GM12878 (cell line): Measurements from ENCODE around the gene HSD17B14. TPM values are rescaled to one million over a fixed set of nuclear protein-coding genes. Genes with fewer than 3 reads are reported as not detected.

Source experiments
- ATF7 ChIP-seq: fragments of 450-650 bp; IDR thresholded peaks from 2 replicates; pipeline ENCODE4 v1.6.1; 2016; ENCODE audit warnings: low read depth, mild to moderate bottlenecking
- BACH1 ChIP-seq: fragments of 450-650 bp; IDR thresholded peaks from 2 replicates; pipeline ENCODE4 v1.6.1; 2017; ENCODE audit warnings: mild to moderate bottlenecking, borderline replicate concordance
- BMI1 ChIP-seq: fragments of 450-650 bp; IDR thresholded peaks from 2 replicates; pipeline ENCODE4 v1.6.1; 2016; ENCODE audit warnings: mild to moderate bottlenecking, moderate library complexity, borderline replicate concordance
- BRCA1 ChIP-seq: IDR thresholded peaks from 2 replicates; pipeline ENCODE4 v1.6.1; 2011; ENCODE audit warnings: low read depth, low read length, improper control_type of control experiment
- CHD1 ChIP-seq: IDR thresholded peaks from 2 replicates; pipeline ENCODE4 v1.6.1; 2012; ENCODE audit warnings: low read depth, low read length, improper control_type of control experiment
- CHD2 ChIP-seq: IDR thresholded peaks from 2 replicates; pipeline ENCODE4 v1.6.1; 2011; ENCODE audit warnings: low read depth, low read length, improper control_type of control experiment, borderline replicate concordance
- CREM ChIP-seq: IDR thresholded peaks from 2 replicates; pipeline ENCODE4 v1.6.1; 2014; ENCODE audit warnings: antibody characterized with exemption, low read depth
- EP300 ChIP-seq, 2 experiments: fragments of 150-350 bp in 1 of 2; IDR thresholded peaks; 2 replicates each; pipeline ENCODE4 v1.6.1; 2011 to 2012; ENCODE audit warnings: low read depth in 2 of 2, low read length in 2 of 2, borderline replicate concordance in 1 of 2, improper control_type of control experiment in 1 of 2, inconsistent platforms in 1 of 2; ENCODE audit not compliant: control insufficient read depth in 1 of 2
- IKZF2 ChIP-seq, 2 experiments: fragments of 450-650 bp; IDR thresholded peaks; 2 replicates each; pipeline ENCODE4 v1.6.1; 2017; ENCODE audit warnings: mild to moderate bottlenecking in 2 of 2, moderate library complexity in 2 of 2
- JUNB ChIP-seq: IDR thresholded peaks from 2 replicates; pipeline ENCODE4 v1.6.1; 2016; ENCODE audit warnings: antibody characterized with exemption, mild to moderate bottlenecking
- JUND ChIP-seq: IDR thresholded peaks from 2 replicates; pipeline ENCODE4 v1.6.1; 2012; ENCODE audit warnings: low read depth, mild to moderate bottlenecking, low read length, improper control_type of control experiment, moderate library complexity
- KLF5 ChIP-seq: fragments of 450-650 bp; IDR thresholded peaks from 2 replicates; pipeline ENCODE4 v1.6.1; 2014; ENCODE audit warnings: mild to moderate bottlenecking; ENCODE audit not compliant: partially characterized antibody
- MEF2A ChIP-seq: IDR thresholded peaks from 2 replicates; pipeline ENCODE4 v1.6.1; 2011; ENCODE audit warnings: low read depth, mild to moderate bottlenecking, low read length, moderate library complexity; ENCODE audit not compliant: insufficient read depth
- MEF2B ChIP-seq: fragments of 450-650 bp; IDR thresholded peaks from 2 replicates; pipeline ENCODE4 v1.6.1; 2018; ENCODE audit warnings: mild to moderate bottlenecking, moderate library complexity; ENCODE audit not compliant: partially characterized antibody, poor library complexity, severe bottlenecking
- MLLT1 ChIP-seq: fragments of 450-650 bp; IDR thresholded peaks from 2 replicates; pipeline ENCODE4 v1.6.1; 2016; ENCODE audit warnings: mild to moderate bottlenecking
- MXI1 ChIP-seq: fragments of 150-350 bp; IDR thresholded peaks from 2 replicates; pipeline ENCODE4 v1.6.1; 2011; ENCODE audit warnings: low read depth, mild to moderate bottlenecking, inconsistent platforms, low read length, improper control_type of control experiment
- PAX5 ChIP-seq: IDR thresholded peaks from 2 replicates; pipeline ENCODE4 v1.6.1; 2011; ENCODE audit warnings: low read depth, low read length, borderline replicate concordance
- POLR2AphosphoS2 ChIP-seq: IDR thresholded peaks from 2 replicates; pipeline ENCODE4 v1.6.1; 2011; ENCODE audit warnings: low read depth, mild to moderate bottlenecking, low read length, improper control_type of control experiment, moderate library complexity
- YY1 ChIP-seq: IDR thresholded peaks from 2 replicates; pipeline ENCODE4 v1.6.1; 2011; ENCODE audit warnings: low read depth, mild to moderate bottlenecking, low read length
- ZNF384 ChIP-seq: IDR thresholded peaks from 2 replicates; pipeline ENCODE4 v1.6.1; 2012; ENCODE audit warnings: low read depth, mild to moderate bottlenecking, low read length, improper control_type of control experiment, borderline replicate concordance
- ZNF622 ChIP-seq: fragments of 450-650 bp; IDR thresholded peaks from 2 replicates; pipeline ENCODE4 v1.6.1; 2017; ENCODE audit warnings: mild to moderate bottlenecking, inconsistent platforms
- polyA plus RNA-seq, 11 experiments: library from polyadenylated mRNA; depleted of rRNA in 4 of 11; unstranded in 6 of 11; stranded (reverse) in 5 of 11; fragments of >200 nt; fragmentation: Nextera tagmentation in 4 of 11; fragmentation: Illumina TruSeq in 1 of 11; extraction: Ambion mirVana in 4 of 11; extraction: Trizol in 1 of 11; gene quantifications; 1 replicate in 1 of 11; 2 replicates in 10 of 11; pipeline versions ENCODE4 v1.2.1 to v1.2.3, GENCODE V29; 2011 to 2016; ENCODE audit warnings: inconsistent platforms in 2 of 11, missing spikeins in 2 of 11, low read depth in 1 of 11
- total RNA-seq, 4 experiments: library from RNA; depleted of rRNA in 3 of 4; stranded (reverse); fragments of >200 nt in 3 of 4; fragmentation: Illumina TruSeq in 1 of 4; extraction: Trizol in 1 of 4; gene quantifications; 2 replicates each; pipeline versions ENCODE4 v1.2.1 to v1.2.3, GENCODE V29; 2013 to 2021
- TF ChIP-seq, protein P1 (sequence below): fragments of 450-650 bp; IDR thresholded peaks from 2 replicates; pipeline ENCODE4 v1.6.1; 2017; ENCODE audit warnings: mild to moderate bottlenecking, low read depth, inconsistent platforms; ENCODE audit not compliant: poor library complexity, severe bottlenecking
- TF ChIP-seq, protein P2 (sequence below): fragments of 450-650 bp; IDR thresholded peaks from 2 replicates; pipeline ENCODE4 v1.6.1; 2016; ENCODE audit warnings: mild to moderate bottlenecking

The HSD17B14 gene
- total and polyA plus RNA-seq, 10 of the 15 experiments (the other 5 are each of a cell fraction or from before 2014, with no cell fraction given) = 0.21 to 4.1 (median 0.61) TPM

- TF ChIP-seq, protein P1, sequence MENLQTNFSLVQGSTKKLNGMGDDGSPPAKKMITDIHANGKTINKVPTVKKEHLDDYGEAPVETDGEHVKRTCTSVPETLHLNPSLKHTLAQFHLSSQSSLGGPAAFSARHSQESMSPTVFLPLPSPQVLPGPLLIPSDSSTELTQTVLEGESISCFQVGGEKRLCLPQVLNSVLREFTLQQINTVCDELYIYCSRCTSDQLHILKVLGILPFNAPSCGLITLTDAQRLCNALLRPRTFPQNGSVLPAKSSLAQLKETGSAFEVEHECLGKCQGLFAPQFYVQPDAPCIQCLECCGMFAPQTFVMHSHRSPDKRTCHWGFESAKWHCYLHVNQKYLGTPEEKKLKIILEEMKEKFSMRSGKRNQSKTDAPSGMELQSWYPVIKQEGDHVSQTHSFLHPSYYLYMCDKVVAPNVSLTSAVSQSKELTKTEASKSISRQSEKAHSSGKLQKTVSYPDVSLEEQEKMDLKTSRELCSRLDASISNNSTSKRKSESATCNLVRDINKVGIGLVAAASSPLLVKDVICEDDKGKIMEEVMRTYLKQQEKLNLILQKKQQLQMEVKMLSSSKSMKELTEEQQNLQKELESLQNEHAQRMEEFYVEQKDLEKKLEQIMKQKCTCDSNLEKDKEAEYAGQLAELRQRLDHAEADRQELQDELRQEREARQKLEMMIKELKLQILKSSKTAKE = peak; percentile 43
- TF ChIP-seq JUND (peak; percentile 42; the same call in 1 of the 2 replicates), IKZF2 (IDR thresholded peaks at IDR 0.05) (peak in 1 of 2 experiments; percentile 49; a peak in 2 of 4 replicates), POLR2AphosphoS2 (0 out of 2 replicates have a peak, but pooled peaks have one; percentile 31), CHD2 (peak; percentile 91), PAX5 (peak; percentile 95), MEF2A (peak; percentile 94), MXI1 (peak; percentile 64), EP300 (IDR thresholded peaks at IDR 0.05; ENCODE audit: borderline replicate concordance in 1 of 2, control insufficient read depth in 1 of 2, low read depth in 2 of 2, low read length in 2 of 2) (0 out of 4 replicates have a peak, but pooled peaks of 1 of the 2 experiments have one; percentile 17), JUNB (peak; percentile 67), BMI1 (peak; percentile 74), CREM (peak; percentile 50; the same call in 1 of the 2 replicates), BRCA1 (peak; percentile 36; the same call in 1 of the 2 replicates), MEF2B (peak; percentile 75), YY1 (peak; percentile 31; the same call in 1 of the 2 replicates), MLLT1 (0 out of 2 replicates have a peak, but pooled peaks have one; percentile 84), KLF5 (peak; percentile 26), CHD1 (no peak), BACH1 (peak; percentile 17; the same call in 1 of the 2 replicates), ZNF622 (no peak), ATF7 (peak; percentile 64), ZNF384 (no peak)
- TF ChIP-seq, protein P2, sequence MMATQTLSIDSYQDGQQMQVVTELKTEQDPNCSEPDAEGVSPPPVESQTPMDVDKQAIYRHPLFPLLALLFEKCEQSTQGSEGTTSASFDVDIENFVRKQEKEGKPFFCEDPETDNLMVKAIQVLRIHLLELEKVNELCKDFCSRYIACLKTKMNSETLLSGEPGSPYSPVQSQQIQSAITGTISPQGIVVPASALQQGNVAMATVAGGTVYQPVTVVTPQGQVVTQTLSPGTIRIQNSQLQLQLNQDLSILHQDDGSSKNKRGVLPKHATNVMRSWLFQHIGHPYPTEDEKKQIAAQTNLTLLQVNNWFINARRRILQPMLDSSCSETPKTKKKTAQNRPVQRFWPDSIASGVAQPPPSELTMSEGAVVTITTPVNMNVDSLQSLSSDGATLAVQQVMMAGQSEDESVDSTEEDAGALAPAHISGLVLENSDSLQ = peak; percentile 56
Measured at GRCh38 chr19:48872884-48873475, 36.7 kb upstream of the HSD17B14 start (continued).
